ENCODE data around the gene CA10. TPM values are rescaled to one million over a fixed set of nuclear protein-coding genes. Genes with fewer than 3 reads are reported as not detected.

The CA10 gene
- total RNA-seq, 1 donor from 2014 or later, result 2.0 TPM

DNA sequence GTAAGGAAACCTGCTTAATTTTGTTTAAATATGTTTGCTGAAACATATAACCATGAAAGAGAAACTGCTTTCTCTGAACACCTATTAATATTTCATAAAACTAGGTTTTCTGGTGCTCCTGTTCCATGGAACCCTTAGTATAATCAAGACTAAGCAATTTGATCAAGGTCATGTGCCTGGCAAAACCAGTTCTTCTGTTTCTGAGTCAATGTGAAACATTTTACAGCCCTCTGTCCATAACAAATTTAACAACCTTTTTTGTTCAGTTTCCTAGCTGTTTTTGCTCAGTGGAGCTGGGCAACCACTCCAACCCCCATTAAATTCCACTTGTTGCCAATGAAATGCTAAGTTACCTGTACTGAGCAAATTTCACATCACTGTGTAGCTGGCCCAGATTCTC, 344.0 kb downstream of the CA10 start:
- Histone ChIP-seq H3K9me3 (no peaks in the 10 kb centered on the region), H3K4me3 (no peak overlapping the region), H3K36me3 (no peaks in the 10 kb centered on the region), H3K4me1 (no peaks in the 10 kb centered on the region), H3K27ac (no peak overlapping the region), H3K27me3 (no peaks in the 10 kb centered on the region)
- TF ChIP-seq POLR2A (IDR thresholded peaks at IDR 0.05) (no peak), POLR2AphosphoS5 (IDR thresholded peaks at IDR 0.05; ENCODE audit: insufficient read depth in 1 of 2, low read depth in 1 of 2) (no peak)
- TF ChIP-seq, protein P1, sequence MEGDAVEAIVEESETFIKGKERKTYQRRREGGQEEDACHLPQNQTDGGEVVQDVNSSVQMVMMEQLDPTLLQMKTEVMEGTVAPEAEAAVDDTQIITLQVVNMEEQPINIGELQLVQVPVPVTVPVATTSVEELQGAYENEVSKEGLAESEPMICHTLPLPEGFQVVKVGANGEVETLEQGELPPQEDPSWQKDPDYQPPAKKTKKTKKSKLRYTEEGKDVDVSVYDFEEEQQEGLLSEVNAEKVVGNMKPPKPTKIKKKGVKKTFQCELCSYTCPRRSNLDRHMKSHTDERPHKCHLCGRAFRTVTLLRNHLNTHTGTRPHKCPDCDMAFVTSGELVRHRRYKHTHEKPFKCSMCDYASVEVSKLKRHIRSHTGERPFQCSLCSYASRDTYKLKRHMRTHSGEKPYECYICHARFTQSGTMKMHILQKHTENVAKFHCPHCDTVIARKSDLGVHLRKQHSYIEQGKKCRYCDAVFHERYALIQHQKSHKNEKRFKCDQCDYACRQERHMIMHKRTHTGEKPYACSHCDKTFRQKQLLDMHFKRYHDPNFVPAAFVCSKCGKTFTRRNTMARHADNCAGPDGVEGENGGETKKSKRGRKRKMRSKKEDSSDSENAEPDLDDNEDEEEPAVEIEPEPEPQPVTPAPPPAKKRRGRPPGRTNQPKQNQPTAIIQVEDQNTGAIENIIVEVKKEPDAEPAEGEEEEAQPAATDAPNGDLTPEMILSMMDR (IDR thresholded peaks at IDR 0.05), result no peak
- DNase-seq (ENCODE audit: extremely low spot score in 2 of 2), result no peak
- intact Hi-C loops (cut with DNase I), result no loop called here

DNA sequence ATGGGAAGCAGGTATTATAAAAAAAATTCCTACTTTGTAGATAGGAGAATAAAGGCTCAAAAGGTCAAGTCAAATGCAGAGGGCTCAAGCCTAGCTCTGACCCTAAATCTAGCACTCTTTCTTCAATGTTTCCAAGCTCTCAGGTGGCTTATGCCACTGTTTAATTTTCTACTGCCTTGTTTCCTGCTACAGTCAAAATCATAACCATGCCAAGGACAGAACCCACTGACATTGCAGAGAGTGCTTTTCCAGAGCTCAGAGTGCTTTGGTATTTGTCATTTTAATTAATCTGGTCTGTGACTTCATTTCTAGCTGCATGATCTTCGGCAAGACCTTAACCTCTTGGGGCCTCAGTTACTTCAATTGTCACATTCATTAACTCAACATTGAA, 344.7 kb downstream of the CA10 start:
- DNase-seq (ENCODE audit: extremely low spot score in 2 of 2), result no peak
- no peaks in the 10 kb centered on the region for H3K27me3 ChIP-seq
- no peaks in the 10 kb centered on the region for H3K4me1 ChIP-seq
- intact Hi-C loops (cut with DNase I), result no loop called here
- no peak overlapping the region for H3K27ac ChIP-seq
- no peak for TF ChIP-seq POLR2AphosphoS5 (IDR thresholded peaks at IDR 0.05; ENCODE audit: insufficient read depth in 1 of 2, low read depth in 1 of 2)
- TF ChIP-seq POLR2A (IDR thresholded peaks at IDR 0.05), result no peak
- TF ChIP-seq, protein P1 (IDR thresholded peaks at IDR 0.05), result no peak
- no peak overlapping the region for H3K4me3 ChIP-seq
- H3K9me3 ChIP-seq, result no peaks in the 10 kb centered on the region
- no peaks in the 10 kb centered on the region for H3K36me3 ChIP-seq

DNA sequence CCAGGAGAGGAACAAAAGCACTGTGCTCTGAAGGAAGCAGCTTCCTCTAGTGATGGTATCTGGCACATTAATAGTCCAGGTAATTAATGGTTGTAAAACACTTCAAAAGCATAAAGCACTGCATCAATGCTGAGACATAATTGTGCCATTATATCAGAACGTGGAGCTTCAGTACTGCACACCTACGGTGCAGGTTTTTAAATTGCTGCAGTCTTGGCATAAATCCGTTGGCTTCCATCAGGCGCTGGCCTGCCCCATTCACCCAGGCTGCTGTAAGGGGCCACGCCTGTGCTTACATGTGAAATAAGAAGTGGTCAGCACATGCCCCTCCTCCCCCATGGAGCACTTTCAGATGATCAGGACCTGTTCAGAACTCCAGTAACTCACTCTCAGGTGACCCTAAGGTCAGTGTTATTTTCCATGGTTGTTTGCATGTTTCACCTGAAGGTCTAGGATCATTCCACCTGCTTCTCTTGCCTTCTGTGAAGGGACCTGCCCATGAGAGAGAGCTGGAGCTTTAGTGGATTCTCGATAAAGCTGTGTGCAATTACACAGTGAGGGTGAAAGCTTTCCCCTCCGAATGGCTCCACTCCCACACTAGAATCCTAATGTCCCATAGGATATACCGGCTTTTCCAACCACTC, 345.3 kb downstream of the CA10 start:
- intact Hi-C loops (cut with DNase I), result no loop called here
- Histone ChIP-seq H3K27me3 (no peaks in the 10 kb centered on the region), H3K4me3 (no peak overlapping the region), H3K36me3 (no peaks in the 10 kb centered on the region), H3K9me3 (no peaks in the 10 kb centered on the region), H3K27ac (no peak overlapping the region), H3K4me1 (no peaks in the 10 kb centered on the region)
- DNase-seq (ENCODE audit: extremely low spot score in 2 of 2), result no peak
- TF ChIP-seq POLR2A (IDR thresholded peaks at IDR 0.05) (no peak), POLR2AphosphoS5 (IDR thresholded peaks at IDR 0.05; ENCODE audit: insufficient read depth in 1 of 2, low read depth in 1 of 2) (no peak)
- TF ChIP-seq, protein P1 (IDR thresholded peaks at IDR 0.05), result no peak

DNA sequence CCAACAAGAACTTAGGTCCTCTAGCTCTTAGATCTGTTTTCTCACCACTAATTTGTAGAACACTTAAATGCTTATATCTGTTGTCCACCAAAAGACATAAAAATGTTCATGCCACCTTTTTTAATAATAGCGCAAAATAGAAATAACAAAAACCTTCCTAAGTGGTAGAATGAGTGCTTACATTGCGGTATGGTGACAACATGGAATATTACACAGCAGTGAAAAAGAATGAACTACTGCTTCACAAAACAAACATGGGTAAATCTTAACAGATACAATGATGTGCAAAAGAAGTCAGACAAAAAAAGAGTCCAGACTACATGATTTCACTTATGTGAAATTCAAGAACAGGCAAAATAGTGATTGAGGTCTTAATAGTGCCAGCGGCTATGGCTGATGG, 351.1 kb downstream of the CA10 start:
- H3K27me3 ChIP-seq, result no peaks in the 10 kb centered on the region
- intact Hi-C loops (cut with DNase I), result no loop called here
- no peak overlapping the region for H3K4me3 ChIP-seq
- no peaks in the 10 kb centered on the region for H3K36me3 ChIP-seq
- no peak overlapping the region for H3K27ac ChIP-seq
- H3K4me1 ChIP-seq, result no peaks in the 10 kb centered on the region
- no peaks in the 10 kb centered on the region for H3K9me3 ChIP-seq
- TF ChIP-seq, protein P1 (IDR thresholded peaks at IDR 0.05), result no peak
- no peak for TF ChIP-seq POLR2AphosphoS5 (IDR thresholded peaks at IDR 0.05; ENCODE audit: insufficient read depth in 1 of 2, low read depth in 1 of 2)
- TF ChIP-seq POLR2A (IDR thresholded peaks at IDR 0.05), result no peak
- DNase-seq (ENCODE audit: extremely low spot score in 2 of 2), result no peak

DNA sequence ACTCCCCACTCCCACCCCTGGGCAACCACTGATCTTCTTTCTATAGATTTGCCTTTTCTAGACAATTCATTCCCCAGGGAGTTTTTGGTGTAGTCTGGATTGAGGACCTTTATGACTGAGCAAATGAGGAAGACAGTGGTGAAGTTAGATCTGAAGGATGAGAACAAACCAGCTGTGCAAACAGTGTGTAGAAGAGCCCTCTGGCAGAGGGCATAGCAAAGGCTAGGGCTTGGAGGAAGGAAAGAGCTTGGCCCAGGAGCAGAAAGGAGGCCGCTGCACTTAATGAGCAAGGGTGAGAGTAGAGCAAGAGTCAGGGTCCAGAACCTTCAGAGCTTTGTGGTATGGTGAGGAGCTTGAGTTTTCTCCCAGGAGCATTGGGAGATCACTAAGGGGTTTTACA, 352.7 kb downstream of the CA10 start:
- Histone ChIP-seq H3K9me3 (no peaks in the 10 kb centered on the region), H3K4me3 (no peak overlapping the region), H3K27ac (no peak overlapping the region), H3K27me3 (no peaks in the 10 kb centered on the region), H3K36me3 (no peaks in the 10 kb centered on the region), H3K4me1 (no peaks in the 10 kb centered on the region)
- DNase-seq (ENCODE audit: extremely low spot score in 2 of 2), result no peak
- TF ChIP-seq, protein P1 (IDR thresholded peaks at IDR 0.05), result no peak
- no peak for TF ChIP-seq POLR2AphosphoS5 (IDR thresholded peaks at IDR 0.05; ENCODE audit: insufficient read depth in 1 of 2, low read depth in 1 of 2)
- TF ChIP-seq POLR2A (IDR thresholded peaks at IDR 0.05), result no peak
- intact Hi-C loops (cut with DNase I), result no loop called here

All from vagina (tissue), 2 donors.